ENCODE results near the gene TOPBP1. TPM values are rescaled to one million over a fixed set of nuclear protein-coding genes. Genes with fewer than 3 reads are reported as not detected.

The TOPBP1 gene
- total RNA-seq, 1 donor from 2014 or later = 23.9 TPM

DNA sequence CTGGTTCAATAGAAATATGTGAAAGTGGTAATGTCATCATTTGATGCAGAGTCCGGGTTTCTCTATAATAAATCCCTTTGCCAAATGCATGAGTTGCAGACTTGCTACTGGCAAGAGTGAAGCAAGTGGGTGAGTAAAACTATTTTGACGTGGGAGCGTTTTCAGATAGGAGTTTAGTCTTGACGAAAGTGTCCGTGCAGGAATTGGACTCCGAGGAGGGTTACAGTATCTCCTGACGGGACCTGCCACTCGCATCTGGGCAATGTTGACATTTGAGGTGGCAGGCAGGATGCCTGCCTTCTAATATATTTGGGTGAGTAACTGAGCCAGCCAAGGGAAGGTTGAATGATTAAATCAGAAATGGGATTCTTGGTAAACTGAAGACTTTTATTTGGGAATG lies 72.2 kb downstream of the TOPBP1 start:
- peaks cover 5% of the 10 kb centered on the region for H3K4me1 ChIP-seq (ENCODE audit: insufficient read depth, low read length)
- Mint-ChIP-seq H3K9me3 (ENCODE audit: unreplicated experiment) (no peaks in the 10 kb centered on the region), H3K4me1 (ENCODE audit: low read depth, unreplicated experiment) (peaks cover 27% of the 10 kb centered on the region), H3K4me3 (ENCODE audit: unreplicated experiment) (no peak overlapping the region), H3K27ac (ENCODE audit: unreplicated experiment) (no peak overlapping the region), H3K36me3 (ENCODE audit: low read depth, unreplicated experiment) (peaks cover 8% of the 10 kb centered on the region), H3K27me3 (ENCODE audit: low read depth, unreplicated experiment) (no peaks in the 10 kb centered on the region)
- H2AFZ ChIP-seq (ENCODE audit: low read depth, low read length) = no peak overlapping the region
- DNase-seq (ENCODE audit: low read depth) = no peak
- H4K20me1 ChIP-seq (ENCODE audit: insufficient read depth, low read length) = peaks cover 50% of the 10 kb centered on the region
- FAIRE-seq = no peak
- peaks cover 38% of the 10 kb centered on the region for H3K79me2 ChIP-seq (ENCODE audit: insufficient read depth, low read length)
- H3K36me3 ChIP-seq (ENCODE audit: insufficient read depth, low read length) = peaks cover 51% of the 10 kb centered on the region
- no peak overlapping the region for H3K27ac ChIP-seq (ENCODE audit: low read depth, low read length)
- no peak overlapping the region for H3K4me3 ChIP-seq (ENCODE audit: insufficient read depth, low read depth, low read length)
- no peak overlapping the region for H3K4me2 ChIP-seq (ENCODE audit: low read length)
- H3K9ac ChIP-seq (ENCODE audit: low read length) = no peak overlapping the region
- no peaks in the 10 kb centered on the region for H3K27me3 ChIP-seq (ENCODE audit: insufficient read depth, low read length)
- no peaks in the 10 kb centered on the region for H3K9me3 ChIP-seq (ENCODE audit: insufficient read depth, low read depth, low read length)
- no peak for TF ChIP-seq EZH2 (IDR thresholded peaks at IDR 0.05; ENCODE audit: insufficient read depth, low read length)
- TF ChIP-seq, protein P1, sequence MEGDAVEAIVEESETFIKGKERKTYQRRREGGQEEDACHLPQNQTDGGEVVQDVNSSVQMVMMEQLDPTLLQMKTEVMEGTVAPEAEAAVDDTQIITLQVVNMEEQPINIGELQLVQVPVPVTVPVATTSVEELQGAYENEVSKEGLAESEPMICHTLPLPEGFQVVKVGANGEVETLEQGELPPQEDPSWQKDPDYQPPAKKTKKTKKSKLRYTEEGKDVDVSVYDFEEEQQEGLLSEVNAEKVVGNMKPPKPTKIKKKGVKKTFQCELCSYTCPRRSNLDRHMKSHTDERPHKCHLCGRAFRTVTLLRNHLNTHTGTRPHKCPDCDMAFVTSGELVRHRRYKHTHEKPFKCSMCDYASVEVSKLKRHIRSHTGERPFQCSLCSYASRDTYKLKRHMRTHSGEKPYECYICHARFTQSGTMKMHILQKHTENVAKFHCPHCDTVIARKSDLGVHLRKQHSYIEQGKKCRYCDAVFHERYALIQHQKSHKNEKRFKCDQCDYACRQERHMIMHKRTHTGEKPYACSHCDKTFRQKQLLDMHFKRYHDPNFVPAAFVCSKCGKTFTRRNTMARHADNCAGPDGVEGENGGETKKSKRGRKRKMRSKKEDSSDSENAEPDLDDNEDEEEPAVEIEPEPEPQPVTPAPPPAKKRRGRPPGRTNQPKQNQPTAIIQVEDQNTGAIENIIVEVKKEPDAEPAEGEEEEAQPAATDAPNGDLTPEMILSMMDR (IDR thresholded peaks at IDR 0.05; ENCODE audit: insufficient read depth, low read depth, low read length) = no peak

DNA sequence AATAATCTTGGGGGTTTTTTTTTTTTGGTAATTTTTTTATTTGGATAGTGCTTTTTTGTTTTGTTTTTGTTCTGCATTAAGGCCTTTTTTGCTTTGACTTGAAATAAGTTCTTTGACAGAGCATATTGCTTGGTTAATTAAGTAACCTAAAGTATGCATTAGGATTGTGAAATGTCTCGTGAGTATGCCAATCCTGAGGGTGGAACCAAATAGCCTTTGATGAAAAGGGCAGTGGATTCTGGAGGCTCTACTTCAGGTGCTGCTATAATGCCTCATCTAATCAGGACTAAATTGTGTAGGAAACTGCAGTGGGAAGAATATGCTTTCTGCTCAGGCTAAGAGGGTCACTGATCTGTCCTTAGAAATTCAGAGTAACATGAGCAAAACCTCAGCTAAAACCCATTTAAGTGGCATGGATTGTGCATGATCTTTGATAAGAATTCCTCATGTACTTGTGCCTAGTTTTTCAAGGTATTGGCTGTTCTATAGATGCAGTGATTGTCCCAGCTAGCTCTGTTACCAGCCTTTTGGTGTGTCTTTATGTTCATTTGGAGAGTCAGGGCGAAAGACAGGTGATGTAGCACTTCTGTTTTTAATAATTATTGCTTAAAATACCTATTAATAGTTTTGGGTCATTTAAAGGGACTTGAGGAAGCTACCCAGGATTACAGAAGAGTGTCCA lies 72.8 kb downstream of the TOPBP1 start:
- Mint-ChIP-seq H3K4me1 (ENCODE audit: low read depth, unreplicated experiment) (peaks cover 27% of the 10 kb centered on the region), H3K27me3 (ENCODE audit: low read depth, unreplicated experiment) (no peaks in the 10 kb centered on the region), H3K36me3 (ENCODE audit: low read depth, unreplicated experiment) (peaks cover 8% of the 10 kb centered on the region), H3K27ac (ENCODE audit: unreplicated experiment) (no peak overlapping the region), H3K4me3 (ENCODE audit: unreplicated experiment) (no peak overlapping the region), H3K9me3 (ENCODE audit: unreplicated experiment) (no peaks in the 10 kb centered on the region)
- H3K4me1 ChIP-seq (ENCODE audit: insufficient read depth, low read length) = peaks cover 5% of the 10 kb centered on the region
- H3K9me3 ChIP-seq (ENCODE audit: insufficient read depth, low read depth, low read length) = no peaks in the 10 kb centered on the region
- H3K4me3 ChIP-seq (ENCODE audit: insufficient read depth, low read depth, low read length) = no peak overlapping the region
- H4K20me1 ChIP-seq (ENCODE audit: insufficient read depth, low read length) = peaks cover 55% of the 10 kb centered on the region
- FAIRE-seq (no peak), DNase-seq (ENCODE audit: low read depth) (no peak)
- TF ChIP-seq, protein P1 (IDR thresholded peaks at IDR 0.05; ENCODE audit: insufficient read depth, low read depth, low read length) = no peak
- no peak for TF ChIP-seq EZH2 (IDR thresholded peaks at IDR 0.05; ENCODE audit: insufficient read depth, low read length)
- H3K27me3 ChIP-seq (ENCODE audit: insufficient read depth, low read length) = no peaks in the 10 kb centered on the region
- no peak overlapping the region for H2AFZ ChIP-seq (ENCODE audit: low read depth, low read length)
- H3K9ac ChIP-seq (ENCODE audit: low read length) = no peak overlapping the region
- peaks cover 57% of the 10 kb centered on the region for H3K36me3 ChIP-seq (ENCODE audit: insufficient read depth, low read length)
- H3K4me2 ChIP-seq (ENCODE audit: low read length) = no peak overlapping the region
- peaks cover 42% of the 10 kb centered on the region for H3K79me2 ChIP-seq (ENCODE audit: insufficient read depth, low read length)
- H3K27ac ChIP-seq (ENCODE audit: low read depth, low read length) = no peak overlapping the region

DNA sequence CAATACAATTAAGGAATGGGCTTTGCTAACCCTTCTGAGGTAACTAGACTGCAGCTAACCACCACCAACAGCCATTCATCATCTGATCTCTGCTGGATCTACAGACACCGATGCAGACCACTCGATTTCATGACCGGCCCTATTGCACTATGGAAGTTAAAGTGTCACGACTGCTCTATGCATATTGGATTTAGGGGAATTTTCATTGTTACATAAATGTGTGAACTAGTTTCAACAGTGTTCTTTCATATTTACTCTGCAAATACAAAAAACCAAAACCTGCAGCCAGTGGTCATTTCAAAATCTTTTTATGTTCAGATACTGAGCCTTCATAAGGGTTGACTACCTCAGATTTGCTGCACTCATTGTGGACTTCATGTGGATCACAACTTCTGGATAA lies 73.7 kb downstream of the TOPBP1 start:
- Mint-ChIP-seq H3K27me3 (ENCODE audit: low read depth, unreplicated experiment) (no peaks in the 10 kb centered on the region), H3K36me3 (ENCODE audit: low read depth, unreplicated experiment) (peaks cover 8% of the 10 kb centered on the region), H3K4me1 (ENCODE audit: low read depth, unreplicated experiment) (peaks cover 25% of the 10 kb centered on the region), H3K4me3 (ENCODE audit: unreplicated experiment) (no peak overlapping the region), H3K27ac (ENCODE audit: unreplicated experiment) (no peak overlapping the region), H3K9me3 (ENCODE audit: unreplicated experiment) (no peaks in the 10 kb centered on the region)
- no peak for TF ChIP-seq EZH2 (IDR thresholded peaks at IDR 0.05; ENCODE audit: insufficient read depth, low read length)
- TF ChIP-seq, protein P1 (IDR thresholded peaks at IDR 0.05; ENCODE audit: insufficient read depth, low read depth, low read length) = no peak
- no peaks in the 10 kb centered on the region for H3K9me3 ChIP-seq (ENCODE audit: insufficient read depth, low read depth, low read length)
- H3K4me1 ChIP-seq (ENCODE audit: insufficient read depth, low read length) = peaks cover 5% of the 10 kb centered on the region
- H4K20me1 ChIP-seq (ENCODE audit: insufficient read depth, low read length) = peaks cover 64% of the 10 kb centered on the region
- DNase-seq (ENCODE audit: low read depth) (no peak), FAIRE-seq (no peak)
- peaks cover 51% of the 10 kb centered on the region for H3K79me2 ChIP-seq (ENCODE audit: insufficient read depth, low read length)
- no peak overlapping the region for H3K4me2 ChIP-seq (ENCODE audit: low read length)
- H3K9ac ChIP-seq (ENCODE audit: low read length) = no peak overlapping the region
- H3K27ac ChIP-seq (ENCODE audit: low read depth, low read length) = no peak overlapping the region
- H3K36me3 ChIP-seq (ENCODE audit: insufficient read depth, low read length) = peaks cover 66% of the 10 kb centered on the region
- H3K27me3 ChIP-seq (ENCODE audit: insufficient read depth, low read length) = no peaks in the 10 kb centered on the region
- H3K4me3 ChIP-seq (ENCODE audit: insufficient read depth, low read depth, low read length) = no peak overlapping the region
- H2AFZ ChIP-seq (ENCODE audit: low read depth, low read length) = no peak overlapping the region
